GM19328 (cell line): ENCODE measurements around the gene BEND3.

Experiments used
- ATAC-seq: cut with Tn5 transposase; IDR thresholded peaks from one replicate; pipeline ENCODE4 v1.9.1; 2021; ENCODE audit warnings: mild to moderate bottlenecking, moderate library complexity; ENCODE audit not compliant: unreplicated experiment

BEND3 gene

DNA sequence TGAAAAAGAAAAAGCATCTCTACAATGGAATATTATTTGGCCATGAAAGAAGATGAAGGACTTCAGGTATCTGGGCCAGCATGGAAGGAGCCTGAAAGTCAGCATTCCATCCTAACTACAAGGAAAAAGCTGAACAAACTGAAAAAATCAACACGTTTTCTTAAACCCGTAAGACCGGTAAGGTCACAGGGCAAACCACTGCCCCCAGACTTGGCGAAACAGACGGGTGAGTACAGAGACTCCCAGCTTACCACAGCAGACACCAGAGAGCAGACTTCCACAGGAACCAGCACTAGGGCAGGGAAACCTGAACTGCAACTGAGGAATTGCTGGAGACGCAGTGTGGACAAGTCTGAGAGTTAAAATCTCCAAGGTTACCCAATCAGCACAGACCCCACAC is 31.4 kb downstream of the BEND3 start:
- ATAC-seq: no peak

DNA sequence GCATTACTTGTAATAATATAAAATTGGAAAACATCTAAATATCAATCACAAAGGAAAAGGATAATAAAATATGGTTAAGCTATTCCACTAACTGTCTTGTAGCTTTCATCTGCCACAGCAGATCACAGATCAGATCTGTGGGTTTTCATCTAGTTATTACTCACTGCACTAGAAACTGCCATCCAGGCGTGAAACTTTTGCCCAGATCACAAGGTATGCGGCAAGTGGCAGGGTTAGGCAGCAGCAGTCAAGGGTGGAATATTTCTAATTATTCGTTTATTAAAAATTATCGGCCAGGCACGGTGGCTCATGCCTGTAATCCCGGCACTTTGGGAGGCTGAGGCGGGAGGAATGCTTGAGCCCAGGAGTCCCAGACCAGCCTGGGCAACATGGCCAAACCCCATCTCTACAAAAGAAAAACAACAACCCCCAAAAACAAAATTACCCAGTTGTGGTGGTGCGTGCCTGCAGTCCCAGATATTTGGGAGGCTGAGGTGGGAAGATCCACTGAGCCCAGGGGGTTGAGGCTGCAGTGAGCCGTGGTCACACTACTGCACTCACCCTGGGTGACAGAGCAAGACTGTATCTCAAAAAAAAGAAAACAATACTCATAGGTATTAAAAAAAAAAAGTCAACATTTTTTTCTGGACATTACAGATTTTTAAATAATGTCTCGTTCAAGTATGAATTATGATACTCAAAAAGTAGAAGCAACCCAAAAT is 32.1 kb downstream of the BEND3 start:
- peak; percentile 70 for ATAC-seq

DNA sequence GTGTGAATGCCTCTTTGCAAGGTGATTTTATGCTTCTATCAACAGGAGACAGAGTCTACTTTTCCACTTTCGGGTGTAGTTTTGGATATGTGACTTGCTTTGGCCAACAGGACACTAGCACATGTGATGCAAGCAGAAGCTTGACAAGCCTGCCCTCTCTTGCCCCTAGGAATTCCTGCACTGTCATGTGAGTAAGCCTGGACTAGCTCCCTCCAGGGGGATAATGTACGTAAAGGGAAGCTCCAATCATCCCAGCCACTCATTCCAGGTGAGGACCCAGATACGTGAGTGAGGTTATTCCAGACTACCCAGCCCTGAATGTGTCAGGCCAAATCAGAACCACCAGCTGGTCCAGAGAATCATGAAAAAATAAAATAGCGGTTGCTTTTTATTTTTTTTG is 33.3 kb downstream of the BEND3 start:
- no peak for ATAC-seq

DNA sequence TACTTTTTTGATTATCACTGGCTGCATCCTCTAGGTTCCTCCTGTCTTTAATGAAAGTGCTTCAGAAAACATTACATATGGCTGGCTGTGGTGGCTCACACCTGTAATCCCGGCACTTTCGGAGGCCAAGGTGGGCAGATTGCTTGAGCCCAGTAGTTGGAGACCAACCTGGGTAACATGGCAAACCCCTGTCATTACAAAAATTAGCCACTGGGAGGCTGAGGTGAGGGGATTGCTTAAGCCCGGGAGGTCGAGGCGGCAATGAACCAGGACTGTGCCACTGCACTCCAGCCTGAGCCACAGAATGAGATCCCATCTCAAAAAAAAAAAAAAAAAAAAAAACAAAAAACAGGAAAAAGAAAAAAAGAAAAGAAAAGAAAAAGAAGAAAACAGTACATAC is 35.3 kb downstream of the BEND3 start:
- no peak for ATAC-seq

DNA sequence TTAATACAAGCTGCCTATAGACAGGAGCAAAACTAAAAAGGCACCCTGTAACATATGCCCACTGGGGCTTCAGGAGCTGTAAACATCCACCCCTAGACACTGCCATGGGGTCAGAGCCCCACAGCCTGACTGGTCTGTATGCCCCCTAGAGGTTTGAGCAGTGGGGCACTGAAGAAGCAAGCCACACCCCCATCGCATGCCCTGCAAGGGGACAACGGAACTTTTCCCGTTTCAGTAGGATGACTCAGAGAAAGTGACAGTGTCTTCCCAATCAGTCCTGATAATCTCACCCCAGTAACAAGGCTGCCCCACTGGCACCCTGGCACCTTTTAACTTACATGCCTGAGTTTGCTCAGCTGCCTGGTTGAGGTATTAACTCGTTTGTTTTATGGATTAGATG is 35.9 kb downstream of the BEND3 start:
- no peak for ATAC-seq

DNA sequence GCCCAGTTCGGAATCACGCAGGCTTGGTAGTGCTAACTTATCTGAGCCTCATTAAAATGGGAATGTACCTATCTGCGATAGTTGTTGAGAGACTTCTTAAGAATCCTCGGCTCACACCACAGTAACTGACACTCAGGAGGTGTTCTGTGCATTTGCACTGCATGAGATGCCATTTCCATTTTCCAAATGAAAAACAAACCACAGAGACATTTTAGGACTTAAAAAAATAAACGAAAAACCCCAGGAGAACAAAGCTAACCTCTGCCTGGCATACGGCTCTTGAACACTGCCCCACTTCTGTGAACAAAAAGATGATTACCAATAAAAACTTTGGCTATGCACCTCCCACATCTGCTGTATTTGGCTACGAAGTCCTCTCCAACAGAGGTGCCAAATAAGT is 37.6 kb downstream of the BEND3 start:
- no peak for ATAC-seq

DNA sequence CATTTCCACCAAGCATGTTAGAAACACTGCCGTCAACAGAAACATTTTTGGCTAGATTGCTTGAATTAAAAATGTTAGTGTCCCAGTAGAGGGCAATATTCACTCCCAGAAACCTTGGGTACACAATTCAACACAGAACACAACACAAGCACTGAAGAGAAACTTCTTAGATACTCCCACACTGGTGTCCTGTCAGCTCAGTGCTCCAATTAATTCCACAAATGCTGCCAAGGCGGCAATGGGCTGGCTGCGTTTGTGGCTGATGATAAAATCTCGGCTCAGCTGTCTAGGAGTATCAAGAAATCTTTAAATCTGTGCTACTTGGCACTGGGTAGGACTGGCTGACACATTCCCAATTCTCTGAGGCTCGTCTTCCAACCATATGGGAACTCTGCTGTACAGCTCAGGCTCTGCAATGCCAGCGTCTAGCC is 39.3 kb downstream of the BEND3 start:
- no peak for ATAC-seq

DNA sequence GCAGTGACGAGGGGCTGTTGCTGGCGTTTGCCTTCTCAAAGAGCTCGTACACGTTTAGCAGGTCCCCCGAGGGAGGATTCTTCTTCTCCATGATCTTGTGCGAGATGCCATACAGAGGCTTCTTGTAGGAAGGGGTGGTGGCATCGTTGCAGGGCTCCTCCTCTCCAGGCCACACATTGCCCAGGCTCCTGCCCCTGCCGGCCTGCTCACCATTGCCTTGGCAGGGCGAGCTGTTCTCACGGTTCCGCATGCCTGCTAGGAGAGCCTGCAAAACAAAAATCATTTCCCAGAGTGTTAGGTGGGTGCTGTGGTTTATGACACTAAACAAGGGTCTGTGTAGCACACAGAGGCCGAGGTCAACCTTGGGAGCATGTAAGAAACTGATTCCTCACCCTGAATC is 44.6 kb downstream of the BEND3 start:
- no peak for ATAC-seq

DNA sequence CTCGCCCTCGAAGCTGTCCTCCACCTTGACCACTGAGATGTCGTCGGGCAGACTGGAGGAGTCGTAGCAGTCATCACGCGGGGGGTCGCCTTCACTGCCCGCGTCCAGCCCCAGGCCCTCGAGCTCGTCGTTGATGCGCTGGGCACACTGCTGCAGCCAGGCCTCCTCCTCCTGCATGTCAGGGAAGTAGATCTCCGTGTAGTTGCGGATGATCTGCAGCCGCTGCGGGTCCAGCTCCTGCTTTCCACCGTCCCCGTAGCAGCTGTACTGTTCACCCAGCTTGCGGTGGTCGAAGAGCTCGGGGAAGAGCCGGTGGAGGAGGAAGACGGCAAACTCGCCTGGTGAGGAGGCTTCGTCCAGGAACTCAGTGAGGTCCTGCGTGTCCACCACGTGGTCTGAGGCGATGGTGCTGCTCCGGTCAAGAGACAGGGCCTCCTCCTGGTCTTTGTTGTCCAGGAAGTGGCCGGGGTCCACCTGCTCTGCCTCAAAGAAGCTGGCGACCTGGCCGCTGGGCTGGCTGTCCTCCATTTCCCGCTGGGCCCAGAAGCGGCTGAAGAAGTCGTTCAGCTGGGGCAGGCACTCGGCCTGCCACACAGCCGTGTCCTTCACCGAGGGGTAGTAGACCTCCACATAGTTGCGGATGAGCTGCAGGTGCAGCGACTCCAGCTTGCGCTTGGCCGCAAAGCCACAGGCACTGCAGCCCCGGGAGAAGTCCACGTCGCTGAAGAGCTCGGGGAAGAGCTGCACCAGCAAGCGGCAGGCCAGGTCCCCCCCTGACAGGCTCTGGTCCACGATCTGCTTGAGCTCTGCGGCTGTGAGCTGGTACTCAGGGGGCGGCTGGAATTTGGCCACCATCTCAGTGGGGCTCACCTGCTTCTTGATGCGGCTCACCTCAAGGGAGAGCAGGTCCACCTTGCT is 45.4 kb downstream of the BEND3 start:
- no peak for ATAC-seq

DNA sequence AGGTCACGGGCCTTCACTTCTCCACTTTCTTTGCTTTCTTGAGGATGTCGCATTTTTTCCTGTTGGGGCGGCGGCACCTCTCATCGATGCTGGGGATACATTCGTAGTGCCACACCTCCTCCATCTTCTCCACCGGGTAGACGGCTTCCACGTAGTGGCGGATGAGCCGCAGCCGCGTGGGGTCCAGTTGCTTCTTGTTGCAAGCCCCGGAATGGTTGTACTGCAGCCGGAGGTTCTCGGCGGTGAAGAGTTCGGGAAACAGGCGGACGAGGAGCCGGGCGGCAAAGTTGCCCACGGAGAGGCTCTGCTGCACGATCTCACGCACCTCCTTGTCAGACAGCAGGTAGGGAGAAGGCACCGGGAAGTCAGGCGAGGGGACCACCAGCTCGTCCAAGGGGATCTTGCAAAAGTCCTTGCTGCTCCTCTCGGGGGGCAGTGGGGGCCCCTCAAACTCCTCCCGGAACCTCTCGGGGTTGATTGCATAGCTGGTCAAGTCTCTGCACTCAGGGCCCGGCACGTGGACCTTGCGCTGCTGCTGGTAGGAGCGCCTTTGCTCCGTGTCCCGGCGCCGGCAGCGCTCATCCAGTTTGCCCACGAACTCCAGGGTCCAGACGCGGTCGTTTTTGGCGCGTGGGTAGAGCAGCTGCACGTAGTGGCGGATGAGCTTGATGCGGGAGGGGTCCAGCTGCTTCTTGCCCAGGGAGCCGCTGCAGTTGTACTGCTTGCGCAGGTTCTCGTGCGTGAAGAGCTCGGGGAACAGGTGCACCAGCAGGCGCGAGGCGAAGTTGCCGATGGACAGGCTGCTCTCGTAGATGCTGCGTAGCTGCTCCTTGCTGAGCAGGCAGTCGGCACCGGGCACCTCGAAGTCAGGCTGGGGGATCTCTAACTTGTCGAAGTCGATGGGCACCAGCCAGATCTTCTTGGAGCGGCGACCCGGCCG is 46.4 kb downstream of the BEND3 start:
- ATAC-seq: no peak

DNA sequence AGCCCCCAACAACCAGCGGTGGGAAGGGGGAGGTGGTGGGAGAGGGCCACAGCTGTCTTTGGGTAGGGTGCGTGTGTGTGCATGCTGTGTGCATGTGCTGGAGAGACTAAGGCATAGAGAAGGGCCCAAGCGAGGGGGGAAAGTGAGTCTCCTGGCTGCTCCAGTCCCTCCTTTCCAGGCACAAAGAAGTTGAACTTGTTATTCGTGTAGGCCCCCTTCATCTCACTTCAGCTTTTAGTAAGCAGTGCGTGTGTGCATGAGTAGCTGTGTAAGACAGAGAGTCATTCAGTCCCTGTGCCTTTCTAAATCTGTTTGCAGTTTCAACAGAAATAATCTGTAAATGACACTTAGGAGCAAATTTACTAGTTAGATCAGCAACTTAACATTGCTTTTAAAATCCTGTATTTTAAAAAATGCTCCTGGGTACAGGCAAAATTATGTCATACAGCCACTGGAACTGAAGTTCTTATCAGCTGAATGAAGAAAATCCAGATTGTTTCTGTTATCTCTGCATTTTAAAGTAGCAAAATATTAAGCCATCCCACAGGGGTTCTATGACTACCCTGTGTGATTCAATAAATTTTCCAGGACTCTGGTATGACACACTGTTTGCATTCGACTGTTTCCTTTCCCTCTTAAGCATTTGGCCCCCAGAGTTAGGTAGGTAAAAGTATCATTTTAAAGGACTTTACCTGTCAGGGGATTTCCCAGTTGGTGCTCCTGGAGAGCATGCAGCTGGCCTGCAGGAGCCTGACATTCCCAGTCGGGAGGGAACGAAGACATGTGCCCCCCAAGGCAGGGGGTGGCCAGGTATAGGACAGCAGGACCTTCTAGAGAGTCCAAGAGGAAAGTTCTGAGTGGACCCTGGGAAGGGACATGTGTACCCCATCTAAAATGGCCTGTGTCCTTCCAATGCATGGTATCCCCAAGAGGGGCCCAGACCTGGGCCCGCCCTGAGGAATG is 48.3 kb downstream of the BEND3 start:
- ATAC-seq: no peak

DNA sequence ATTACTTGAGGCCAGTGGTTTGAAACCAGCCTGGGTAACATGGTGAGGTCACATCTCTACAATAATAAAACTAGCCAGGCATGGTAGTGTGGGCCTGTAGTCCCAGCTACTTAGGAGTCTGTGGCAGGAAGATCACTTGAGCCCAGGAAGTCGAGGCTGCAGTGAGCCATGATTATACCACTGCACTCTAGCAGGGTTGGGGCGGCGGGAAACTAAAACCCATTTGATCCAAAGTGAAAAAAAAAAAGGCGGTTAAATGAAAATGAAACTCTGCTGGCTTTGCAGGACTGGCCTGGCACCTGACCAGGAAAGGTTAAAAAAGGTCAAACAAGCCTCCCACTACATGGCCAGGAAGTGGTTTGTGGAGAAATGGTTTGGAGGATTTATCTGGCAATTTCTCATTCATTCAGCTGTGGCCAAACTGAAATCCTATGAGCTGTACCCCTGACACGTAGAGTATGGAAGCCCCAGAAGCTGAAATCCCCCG is 50.7 kb downstream of the BEND3 start:
- no peak for ATAC-seq

DNA sequence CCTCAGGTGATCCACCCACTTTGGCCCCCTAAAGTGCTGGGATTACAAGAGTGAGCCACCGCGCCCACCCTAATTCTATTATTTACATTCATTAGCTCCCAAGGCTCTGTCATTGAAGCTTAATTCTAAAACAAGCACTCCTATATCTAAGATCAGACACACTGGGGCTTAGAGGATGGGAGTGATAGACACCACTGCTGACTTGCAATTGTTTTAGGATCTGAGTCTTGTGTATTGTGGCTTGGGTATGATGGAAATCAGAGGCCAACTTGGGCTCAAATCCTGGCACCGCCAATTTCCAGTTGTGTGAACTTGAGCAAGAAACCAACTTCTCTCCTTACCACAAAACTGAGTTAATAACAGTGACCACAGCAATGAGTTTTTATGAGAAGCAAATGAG is 52.6 kb downstream of the BEND3 start:
- ATAC-seq: no peak

DNA sequence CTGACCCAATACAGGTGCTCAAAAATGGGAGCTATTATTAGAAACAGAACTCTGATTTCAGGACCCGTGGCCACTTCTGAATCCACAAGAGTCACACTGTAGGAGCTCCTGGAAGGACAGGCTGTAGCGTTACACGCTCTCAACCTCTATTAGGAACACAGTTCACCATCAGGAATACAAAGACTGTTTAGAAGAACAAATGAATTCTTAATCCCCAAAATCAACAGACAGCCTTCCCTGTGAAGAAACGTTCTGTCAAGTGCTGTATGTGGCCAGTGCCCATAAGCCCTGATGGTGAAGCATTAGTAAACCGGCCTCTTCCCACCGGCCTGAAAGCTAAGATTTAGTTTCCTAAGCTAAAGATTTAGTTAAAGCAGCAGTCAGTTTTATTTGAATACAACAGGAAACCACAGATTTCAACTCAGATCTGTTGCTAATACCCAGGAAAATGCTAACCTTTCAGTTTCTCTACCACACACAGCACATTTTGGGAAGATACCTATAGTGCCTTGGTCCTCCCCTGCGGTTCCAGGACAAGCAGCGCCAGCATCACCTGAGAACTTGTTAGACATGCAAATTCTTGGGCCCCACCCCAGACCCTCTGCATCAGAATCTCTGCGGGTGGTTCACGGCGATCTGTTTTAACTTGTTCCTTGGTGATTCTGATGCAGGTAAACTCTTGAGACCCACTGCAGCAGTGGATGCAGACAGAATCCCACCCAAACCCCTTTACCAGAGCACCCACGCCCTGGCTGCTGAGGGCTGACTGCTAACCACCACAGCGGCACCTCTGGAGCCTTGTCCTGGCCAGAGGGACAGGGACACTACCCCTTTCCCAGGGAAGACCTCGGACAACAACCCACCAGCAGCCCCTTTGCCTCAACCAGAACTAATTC is 53.9 kb downstream of the BEND3 start:
- no peak for ATAC-seq

DNA sequence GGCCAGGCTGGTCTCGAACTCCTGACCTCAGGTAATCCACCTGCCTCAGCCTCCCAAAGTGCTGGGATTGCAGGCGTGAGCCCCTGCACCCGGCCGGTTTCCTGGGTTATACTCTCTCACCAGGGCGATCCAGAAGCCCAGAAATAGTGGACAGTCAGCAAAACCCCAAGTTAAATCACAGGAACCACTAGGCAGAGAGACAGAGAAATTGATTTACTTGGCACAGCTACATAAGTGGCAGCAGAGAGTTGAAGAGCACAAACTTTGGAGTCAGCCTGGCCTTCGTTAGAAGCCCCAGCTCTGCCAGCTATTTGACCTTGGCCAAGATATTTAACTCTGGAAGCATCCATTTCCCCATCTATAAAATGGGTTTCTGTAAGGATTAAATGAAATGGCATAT is 54.6 kb downstream of the BEND3 start:
- ATAC-seq: no peak

DNA sequence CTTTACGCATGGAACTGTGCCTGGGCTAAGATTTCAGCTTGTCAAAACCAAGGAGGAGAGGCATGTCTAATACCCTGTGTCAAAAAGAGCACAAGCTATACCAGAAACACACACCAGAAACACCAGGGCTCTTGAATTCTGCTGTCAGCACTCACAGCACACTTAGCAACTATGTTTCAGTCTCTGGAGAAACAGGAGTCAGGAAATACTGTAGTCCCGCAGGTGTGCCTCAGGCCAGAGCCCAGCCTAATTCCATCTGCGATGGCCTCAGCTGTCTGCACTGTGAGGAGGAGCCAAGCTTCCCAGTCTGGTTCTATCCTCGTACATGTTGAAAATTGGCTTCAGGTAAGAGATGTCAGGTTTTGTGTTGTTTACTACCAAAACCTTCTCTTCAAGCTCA is 55.7 kb downstream of the BEND3 start:
- ATAC-seq: no peak

DNA sequence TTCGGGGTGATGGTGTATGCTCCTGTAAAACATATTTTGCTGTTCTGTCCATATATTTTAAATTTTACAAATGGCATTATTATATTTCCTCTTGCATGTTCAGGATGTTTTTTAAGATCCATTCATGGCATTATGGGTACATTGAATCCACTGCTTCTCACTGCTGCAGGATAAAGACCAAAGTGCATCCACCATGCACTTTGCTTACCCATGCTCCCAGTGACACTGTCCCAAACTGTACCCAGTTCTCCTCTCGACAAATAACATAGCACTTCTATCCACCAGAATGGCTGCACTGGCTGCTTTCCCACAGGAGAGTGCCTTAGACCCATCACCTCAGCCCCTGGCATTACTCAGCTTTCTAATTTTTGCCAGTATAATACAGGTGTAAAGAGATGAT is 57.6 kb downstream of the BEND3 start:
- ATAC-seq: no peak

DNA sequence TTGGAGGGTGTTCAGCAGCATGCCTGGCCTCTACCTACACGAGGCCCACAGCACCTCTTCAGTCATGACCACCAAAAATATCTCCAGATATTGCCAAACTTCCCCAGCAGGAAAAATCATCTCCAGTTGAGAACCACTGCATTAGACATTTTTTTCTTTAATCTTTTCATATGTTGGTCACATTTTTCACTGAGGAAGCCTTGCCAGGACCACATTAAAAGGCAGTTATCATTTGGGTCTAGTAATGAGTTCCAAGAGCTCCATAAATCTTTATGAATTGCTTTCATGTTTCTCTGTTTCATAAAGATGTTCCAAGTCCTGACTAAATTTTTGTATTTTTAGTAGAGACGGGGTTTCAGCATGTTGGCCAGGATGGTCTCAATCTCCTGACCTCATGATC is 58.5 kb downstream of the BEND3 start:
- no peak for ATAC-seq

DNA sequence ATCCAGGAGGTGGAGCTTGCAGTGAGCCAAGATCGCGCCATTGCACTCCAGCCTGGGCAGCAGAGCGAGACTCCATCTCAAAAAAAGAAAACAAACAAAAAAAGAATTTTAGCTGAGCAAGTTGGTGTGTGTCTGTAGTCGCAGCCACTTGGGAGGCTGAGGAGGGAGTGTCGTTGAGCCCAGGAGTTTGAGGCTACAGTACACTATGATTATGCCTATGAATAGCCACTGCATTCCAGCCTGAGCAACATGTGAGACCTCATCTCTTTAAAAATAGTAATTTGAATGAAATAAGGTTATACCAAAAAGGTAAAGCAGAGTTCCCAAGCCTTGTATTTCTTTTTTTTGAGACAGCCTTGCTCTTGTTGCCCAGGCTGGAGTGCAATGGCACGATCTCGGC is 67.5 kb downstream of the BEND3 start:
- no peak for ATAC-seq
